GM10266 (cell line): ENCODE results near the gene CUX1.

Source experiments
- DNase-seq: peaks from one replicate; pipeline ENCODE4 v3.0.0; 2012; ENCODE audit errors: extremely low spot score
- CTCF ChIP-seq: IDR thresholded peaks from 2 replicates; pipeline ENCODE4 v1.5.1; 2012; ENCODE audit warnings: mild to moderate bottlenecking, low read depth; ENCODE audit not compliant: control insufficient read depth, insufficient read depth; ENCODE audit errors: missing control alignments

Gene CUX1

DNA sequence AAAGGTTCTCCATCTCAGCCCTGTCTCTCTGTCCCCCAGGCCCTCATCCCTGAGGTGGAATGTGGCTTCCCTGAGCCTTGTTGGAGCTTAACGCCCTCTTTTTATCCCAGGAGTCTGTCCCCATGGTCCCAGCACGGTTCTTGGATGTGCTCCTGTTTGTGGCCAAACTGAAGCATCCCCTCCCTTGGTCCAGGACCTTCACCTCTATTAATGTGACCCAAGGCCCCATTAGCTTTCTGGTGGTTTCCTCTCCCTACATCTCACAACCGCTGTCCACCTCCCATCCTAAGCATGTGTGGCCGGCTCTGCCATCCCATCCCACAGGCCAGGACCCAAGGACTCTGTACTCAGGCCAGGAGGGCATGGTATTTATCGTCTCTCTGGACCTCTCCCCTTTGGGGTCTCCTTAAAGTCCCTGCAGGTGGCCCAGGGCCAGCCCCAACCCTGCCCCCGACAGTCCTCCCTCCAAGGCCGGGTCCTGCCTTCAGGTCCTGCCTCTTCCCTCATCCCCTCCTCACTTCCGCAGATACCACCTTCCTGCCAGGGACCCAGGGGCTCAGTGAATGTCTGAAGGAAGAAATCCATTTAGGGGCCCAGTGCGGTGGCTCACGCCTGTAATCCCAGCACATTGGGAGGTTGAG, 453.9 kb downstream of the CUX1 start:
- TF ChIP-seq CTCF, result no peak
- no peak for DNase-seq

GRCh38 chr7:102272075-102272916, 454.9 kb downstream of the CUX1 start:
- TF ChIP-seq CTCF, result peak; percentile 96
- peak; percentile 78 for DNase-seq

DNA sequence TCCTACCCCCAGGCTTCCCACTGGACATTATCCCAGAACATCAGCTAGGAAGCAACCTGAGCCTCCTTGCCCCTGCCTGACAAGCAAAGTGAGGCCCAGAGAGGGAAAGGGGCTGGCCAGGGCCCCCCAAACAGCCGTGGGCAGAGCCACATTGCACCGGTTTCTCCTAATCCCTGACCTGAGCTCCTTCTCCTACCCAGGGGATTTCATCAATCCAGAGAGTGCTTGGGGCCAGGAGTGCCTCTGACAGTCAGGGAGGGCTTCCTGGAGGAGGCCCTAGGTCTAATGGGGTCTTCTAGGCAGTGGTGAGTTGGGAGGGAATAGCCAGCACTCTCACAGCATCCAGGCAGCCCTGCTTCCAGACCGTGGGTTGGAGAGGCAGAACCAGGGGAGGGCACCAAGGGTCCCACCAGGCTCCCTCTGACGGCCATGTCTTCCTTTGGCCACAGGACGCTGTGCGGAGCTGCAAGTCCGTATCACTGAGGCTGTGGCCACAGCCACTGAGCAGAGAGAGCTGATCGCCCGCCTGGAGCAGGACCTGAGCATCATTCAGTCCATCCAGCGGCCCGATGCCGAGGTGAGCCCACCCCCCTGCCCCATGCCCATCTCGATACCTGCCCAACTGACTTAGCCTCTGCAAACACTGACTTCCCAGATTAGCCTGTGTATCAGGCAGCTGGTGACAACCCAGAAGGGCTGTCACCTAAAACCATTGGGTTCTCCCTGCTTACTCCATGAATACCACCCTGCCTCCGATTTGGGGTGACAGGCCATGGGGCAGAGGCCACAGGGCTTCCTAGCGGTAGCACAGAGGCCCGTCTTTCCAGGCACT, 455.7 kb downstream of the CUX1 start:
- no peak for TF ChIP-seq CTCF
- DNase-seq, result no peak

DNA sequence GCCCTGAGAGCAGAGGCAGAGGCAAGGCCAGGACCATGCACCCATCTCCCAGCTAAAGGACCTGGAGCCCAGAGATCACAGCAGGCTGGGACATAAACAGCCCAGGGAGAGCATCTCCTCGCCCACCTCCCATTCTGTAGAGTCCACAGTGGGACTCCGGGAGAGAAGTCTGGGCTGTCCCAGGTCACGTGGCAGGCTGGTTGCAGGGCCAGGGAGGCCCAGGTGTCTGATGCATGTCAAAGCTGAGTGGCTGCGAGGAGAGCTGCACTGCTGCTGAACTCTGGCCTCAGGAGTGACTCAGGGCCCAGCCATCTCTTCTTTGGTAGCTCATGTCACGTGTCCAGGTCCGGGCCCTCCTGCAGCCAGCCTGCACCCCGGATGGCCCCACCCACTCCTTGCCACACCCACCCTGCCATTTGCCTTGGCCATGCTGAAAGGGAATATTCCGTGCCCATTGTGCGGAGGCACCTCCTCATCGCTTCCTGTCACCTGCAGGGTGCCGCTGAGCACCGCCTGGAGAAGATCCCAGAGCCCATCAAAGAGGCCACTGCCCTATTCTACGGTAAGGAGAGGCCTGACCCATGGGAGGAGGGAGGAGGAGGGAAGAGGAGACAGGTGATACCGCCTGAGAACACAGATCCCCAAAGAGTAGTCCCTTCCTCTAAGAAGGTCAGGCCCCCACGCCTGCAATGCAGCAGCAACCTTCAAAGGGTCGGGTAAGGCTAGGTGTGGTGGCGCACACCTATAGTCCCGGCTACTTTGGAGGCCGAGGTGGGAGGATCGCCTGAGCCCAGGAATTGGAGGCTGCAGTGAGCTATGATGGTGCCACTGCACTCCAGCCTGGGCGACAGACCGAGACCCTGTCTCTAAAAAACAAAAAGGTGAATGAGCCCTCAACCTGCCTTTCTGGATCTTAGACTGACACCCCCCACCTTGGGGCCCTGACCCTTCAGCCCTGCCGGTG, 456.6 kb downstream of the CUX1 start:
- no peak for TF ChIP-seq CTCF

GRCh38 chr7:102275123-102275703, 457.8 kb downstream of the CUX1 start:
- TF ChIP-seq CTCF, result no peak
- no peak for DNase-seq

More for the DNA sequence above, 456.6 kb downstream of the CUX1 start:
- no peak for DNase-seq

- TF ChIP-seq CTCF, result no peak
Measured at GRCh38 chr7:102277901-102278300, 460.5 kb downstream of the CUX1 start.

More at GRCh38 chr7:102277901-102278300, 460.5 kb downstream of the CUX1 start:
- no peak for DNase-seq
